ENCODE measurements around the gene TMEM240.
"Not testable (repeated sequence)": the region's sequence is repeated elsewhere in the genome, so short reads cannot be mapped to it uniquely, and the experiment has no call there.

The TMEM240 gene

DNA sequence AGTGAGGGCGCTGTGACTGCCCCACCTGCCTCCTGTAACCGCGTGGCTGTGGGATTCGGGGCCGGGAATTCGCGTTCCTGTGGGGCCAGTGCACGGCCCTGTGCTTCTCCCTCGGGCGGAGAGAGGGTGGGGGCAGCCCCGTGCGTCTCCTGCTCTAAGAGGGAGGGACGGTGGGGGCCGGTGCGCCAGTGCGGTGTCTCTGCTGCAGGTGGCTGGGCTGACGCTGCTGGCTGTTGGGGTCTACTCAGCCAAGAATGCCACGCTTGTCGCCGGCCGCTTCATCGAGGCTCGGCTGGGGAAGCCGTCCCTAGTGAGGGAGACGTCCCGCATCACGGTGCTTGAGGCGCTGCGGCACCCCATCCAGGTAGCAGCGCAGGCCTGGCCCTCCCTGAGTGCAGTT lies 17.9 kb downstream of the TMEM240 start:
- DNase-seq, result not testable (repeated sequence)

GRCh38 chr1:1521331-1521730 lies 19.1 kb downstream of the TMEM240 start:
- DNase-seq, result no peak

- not testable (repeated sequence) for DNase-seq
These were observed 20.5 kb downstream of the TMEM240 start for GRCh38 chr1:1519805-1520505.

DNA sequence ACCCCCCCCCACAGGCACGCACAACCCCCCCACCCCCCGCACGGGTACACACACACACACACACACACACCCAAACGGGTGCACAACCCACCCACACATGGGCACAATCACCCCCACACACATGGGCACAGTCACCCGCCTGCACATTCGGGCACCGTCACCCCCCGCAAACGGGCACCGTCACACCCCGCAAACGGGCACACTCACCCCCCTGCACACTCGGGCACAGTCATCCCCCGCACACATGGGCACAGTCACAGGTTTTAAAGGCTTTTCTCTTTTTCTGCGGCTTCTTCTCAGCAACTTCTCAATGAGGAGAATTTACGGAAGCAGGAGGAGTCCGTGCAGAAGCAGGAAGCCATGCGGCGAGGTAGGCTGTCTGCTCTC lies 21.8 kb downstream of the TMEM240 start:
- not testable (repeated sequence) for DNase-seq

DNA sequence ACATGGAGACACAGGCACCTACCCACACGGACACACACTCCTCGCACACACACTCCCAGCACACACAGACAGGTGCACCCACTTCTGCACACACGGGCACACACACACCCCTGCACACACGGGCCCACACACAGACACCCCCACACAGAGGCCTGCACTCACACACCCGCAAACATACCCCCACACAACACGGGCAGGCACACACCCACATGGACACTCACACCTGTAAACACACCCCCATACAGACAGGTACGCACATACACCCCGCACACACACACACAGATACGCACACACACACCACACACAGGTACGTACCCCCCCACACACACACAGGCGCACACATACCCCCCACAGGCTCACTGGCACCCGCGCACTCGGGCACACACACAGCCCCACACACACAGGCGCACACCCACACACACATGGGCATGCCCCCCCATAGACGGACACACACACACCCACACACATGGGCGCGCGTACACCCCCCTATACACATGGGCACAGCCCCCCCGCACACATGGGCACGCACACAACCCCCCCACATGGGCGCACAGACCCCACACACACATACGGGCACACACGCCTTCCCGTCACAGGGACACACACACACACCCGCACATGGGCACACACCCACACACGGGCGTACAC lies 22.3 kb downstream of the TMEM240 start:
- DNase-seq, result no peak

DNA sequence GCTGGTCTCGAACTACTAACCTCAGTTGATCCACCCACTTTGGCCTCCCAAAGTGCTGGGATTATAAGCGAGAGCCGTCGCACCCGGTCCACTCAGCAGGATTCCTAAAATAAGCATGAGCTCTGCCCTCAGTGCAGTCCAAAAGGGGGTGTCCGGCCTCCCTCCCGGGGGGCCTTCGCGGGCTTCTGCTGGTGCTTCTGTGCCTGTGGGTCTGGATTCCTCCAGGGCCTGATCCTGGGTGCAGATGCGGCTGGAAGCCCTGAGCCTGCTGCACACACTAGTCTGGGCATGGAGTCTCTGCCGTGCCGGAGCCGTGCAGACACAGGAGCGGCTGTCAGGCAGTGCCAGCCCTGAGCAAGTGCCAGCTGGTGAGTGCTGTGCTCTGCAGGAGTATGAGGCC lies 23.5 kb downstream of the TMEM240 start:
- not testable (repeated sequence) for DNase-seq

GRCh38 chr1:1514376-1514775 lies 26.0 kb downstream of the TMEM240 start:
- DNase-seq, result not testable (repeated sequence)

- not testable (repeated sequence) for DNase-seq
These were observed 26.7 kb downstream of the TMEM240 start for GRCh38 chr1:1513675-1514074.

- not testable (repeated sequence) for DNase-seq
These were observed 28.0 kb downstream of the TMEM240 start for GRCh38 chr1:1512425-1512824.

- DNase-seq, result peak; percentile 92
These were observed 28.7 kb downstream of the TMEM240 start, which contains the start of gene ATAD3A for GRCh38 chr1:1511533-1512285. ATAD3A (plus strand) TSS chr1:1512162; CDS start chr1:1512269, 107 bp downstream.

DNA sequence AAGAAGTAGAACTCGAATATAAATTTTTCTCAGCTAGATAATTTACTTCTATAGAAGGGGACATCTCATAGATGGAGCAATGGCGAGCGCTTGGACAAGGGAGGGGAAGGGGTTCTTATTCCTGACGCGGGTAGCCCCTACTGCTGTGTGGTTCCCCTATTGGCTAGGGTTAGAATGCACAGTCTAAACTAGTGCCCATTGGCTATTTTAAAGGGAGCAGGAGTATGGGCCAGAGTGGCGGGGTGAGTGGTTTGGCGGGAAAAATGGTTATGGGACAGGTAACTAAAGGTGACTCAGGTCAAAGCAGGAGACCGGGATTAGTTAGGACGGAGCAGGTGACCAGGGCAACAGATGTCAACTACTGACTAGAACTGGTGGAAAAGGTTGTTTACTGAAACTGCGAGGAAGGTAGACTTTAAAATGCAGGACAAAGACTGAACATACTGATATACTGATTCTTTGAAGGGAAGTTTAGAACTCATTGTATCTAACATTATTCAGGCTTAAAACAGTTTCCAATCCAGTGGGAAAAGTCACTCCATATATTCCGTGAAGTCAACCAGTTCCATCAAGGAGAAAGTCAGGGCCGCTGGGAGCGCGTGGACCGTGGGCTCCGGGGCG lies 29.4 kb downstream of the TMEM240 start:
- no peak for DNase-seq

DNA sequence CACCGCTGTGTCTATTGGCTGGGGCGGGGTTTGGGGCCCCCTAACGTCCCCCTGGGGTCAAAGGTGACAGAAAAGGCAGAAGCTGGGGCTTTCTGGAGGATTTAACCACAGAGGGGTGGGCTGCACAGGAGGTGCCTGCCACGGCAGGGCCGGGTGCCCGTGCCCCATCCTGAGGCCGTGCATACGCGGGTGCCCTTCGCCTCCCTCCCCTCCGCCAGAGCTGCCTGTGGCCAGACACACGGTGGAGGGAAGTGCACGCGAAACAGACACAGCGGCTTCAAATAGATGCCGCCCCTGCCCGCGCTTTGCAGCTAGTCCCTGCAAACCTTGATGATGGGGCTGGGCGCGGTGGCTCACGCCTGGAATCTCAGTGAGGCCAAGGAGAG lies 31.0 kb downstream of the TMEM240 start:
- not testable (repeated sequence) for DNase-seq

DNA sequence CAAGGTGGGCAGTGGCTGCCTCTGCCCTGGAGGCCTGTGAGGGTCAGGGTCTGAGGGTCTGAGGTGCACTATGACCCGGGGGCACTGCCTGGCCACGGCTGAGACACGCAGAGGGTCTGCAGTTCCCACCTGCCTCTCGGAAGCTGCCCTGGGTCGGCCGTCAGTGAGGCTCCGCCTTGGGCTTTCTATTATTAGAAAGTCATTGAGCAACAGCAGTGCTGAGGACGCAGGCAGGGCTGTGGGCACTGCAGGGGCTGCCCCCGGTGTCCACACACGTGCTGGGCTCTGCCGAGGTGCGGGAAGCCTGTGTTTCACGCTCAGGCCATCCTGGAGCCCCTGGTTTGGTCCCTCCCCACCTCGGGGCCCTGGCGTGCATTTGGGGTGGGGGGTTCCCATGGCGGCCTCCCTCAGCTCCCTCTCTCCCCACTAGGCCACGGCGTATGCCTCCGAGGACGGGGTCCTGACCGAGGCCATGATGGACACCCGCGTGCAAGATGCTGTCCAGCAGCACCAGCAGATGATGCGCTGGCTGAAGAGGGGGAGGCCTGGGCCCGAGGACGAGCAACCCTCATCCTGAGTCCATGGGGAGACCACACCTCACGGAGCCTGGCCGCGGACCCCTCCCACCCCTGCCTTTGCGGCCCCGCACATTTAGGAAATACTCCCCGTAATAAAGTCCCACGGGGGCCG lies 31.5 kb downstream of the TMEM240 start:
- not testable (repeated sequence) for DNase-seq

DNA sequence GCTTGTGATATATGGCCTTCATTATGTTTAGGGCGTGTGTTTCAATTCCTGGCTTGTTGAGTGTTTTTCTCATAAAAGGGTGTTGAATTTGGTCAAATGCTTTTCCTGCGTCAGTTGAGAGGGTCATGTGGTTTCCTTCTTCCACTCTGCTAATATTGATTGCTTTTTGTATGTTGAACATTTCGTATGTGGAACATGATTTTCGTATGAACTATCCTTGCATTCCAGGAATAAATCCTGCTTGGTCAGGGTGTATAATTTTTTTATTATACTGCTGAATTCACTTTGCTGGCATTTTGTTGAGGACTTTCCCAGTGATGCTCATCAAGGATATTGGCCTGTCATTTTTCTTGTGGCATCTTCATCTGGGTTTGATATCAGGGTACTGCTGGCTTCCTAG lies 33.1 kb downstream of the TMEM240 start:
- DNase-seq, result no peak

GRCh38 chr1:1505801-1506200 lies 34.6 kb downstream of the TMEM240 start:
- not testable (repeated sequence) for DNase-seq

- peak; percentile 3 for DNase-seq
These were observed 35.0 kb downstream of the TMEM240 start for GRCh38 chr1:1505366-1505798.

DNA sequence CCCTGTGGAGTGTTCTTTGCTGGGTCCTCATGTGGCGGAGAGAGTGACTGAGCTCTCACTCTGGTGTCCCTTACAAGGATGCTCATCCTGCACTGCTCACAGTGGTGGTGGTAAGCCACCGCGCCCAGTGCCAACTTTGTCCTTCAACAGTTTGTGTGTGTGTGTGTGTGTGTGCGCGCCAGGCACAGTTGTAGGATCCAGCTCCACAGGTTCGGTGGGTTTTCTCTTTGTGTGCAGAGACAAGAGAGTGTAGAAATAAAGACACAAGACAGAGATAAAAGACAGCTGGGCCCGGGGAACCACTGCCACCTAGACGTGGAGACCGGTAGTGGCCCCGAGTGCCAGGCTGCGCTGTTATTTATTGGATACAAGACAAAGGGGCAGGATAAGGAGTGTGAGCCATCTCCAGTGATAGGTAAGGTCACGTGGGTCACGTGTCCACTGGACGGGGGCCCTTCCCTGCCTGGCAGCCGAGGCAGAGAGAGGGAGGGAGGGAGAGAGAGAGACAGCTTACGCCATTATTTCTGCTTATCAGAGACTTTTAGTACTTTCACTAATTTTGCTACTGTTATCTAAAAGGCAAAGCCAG lies 35.6 kb downstream of the TMEM240 start:
- DNase-seq, result peak; percentile 86

- DNase-seq, result not testable (repeated sequence)
These were observed 44.9 kb downstream of the TMEM240 start for GRCh38 chr1:1495461-1495975.

DNA sequence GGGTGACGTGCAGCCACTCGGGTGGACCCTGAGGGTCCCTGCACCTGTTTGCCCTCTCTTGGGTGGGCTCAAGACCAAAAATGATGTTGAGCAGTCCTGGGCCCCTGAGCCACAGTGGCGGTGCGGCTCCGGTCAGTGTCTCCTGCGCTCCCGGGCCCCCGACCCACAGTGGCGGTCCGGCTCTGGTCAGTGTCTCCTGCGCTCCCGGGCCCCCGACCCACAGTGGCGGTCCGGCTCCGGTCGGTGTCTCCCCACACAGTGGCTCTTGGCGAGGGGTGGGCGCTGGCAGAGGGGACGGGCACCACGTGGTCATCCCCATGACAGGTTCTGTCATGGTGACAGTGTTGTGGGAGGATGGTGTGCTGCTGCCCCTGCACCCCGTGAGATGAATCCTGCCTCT lies 46.1 kb downstream of the TMEM240 start:
- not testable (repeated sequence) for DNase-seq

DNA sequence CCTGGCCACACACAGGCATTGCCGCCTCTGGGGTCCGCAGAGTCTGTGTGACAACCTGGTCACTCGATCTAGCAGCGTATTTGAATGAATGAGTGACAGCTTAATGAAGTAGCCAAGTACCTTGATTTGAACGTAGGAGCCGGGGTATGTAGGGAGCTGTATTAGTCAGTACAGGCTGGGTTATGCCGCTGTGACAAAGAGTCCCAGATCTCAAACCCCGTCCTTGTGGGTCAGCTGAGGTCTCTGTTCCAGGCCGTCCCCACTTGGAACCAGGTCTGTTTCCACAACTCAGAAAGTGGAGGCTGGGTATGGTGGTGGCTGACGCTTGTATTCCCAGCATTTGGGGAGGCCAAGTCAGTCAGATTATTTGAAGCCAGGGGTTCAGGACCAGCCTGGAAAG lies 48.8 kb downstream of the TMEM240 start:
- DNase-seq, result no peak

DNA sequence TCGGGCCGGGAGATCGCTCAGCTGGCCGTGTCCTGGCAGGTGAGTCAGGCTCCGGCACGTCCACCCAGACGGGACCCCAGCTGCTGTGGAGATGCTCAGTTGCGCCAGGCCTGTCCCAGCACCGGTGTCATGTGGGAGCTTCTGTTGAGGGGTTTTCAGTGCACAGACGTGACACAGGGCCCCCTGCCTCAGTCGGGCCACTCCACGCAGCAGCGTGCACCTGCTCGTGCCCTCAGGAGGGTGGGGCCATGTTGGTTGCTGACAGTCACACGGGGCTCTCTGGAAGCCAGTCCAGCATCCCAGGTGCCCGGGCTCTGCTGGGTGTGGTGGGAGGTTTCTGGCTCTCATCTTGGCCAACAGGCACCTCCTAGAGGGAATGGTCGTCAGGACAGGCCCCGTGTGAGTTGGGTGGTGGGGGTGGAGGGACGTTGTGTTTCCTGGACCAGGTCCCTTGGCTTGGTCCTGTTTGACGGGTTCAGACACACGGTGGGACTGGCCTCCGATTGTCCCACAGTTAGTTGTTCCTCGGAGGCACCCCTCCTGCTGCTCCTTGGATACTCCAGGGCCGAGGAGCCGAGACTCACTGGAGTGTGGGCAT lies 49.7 kb downstream of the TMEM240 start:
- no peak for DNase-seq

DNA sequence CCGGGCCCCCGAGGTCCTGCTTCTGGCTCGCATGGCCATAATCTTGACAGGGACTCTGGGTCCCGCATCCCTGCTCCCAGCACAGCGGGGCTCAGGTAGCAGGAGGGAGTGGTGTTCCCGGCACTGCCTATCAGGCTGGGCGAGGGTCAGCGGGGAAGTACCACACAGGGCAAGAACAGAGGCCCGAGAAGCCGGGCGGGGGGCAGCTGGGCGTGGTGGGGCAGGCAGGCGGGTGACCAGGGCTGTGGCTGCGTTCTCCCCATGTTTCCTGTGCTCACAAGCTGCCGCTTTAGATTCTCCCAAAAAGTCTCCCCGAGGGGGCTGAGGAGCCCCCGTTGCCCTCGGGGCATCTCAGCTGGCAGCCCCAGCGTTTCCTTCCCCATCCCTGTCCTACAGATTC lies 50.6 kb downstream of the TMEM240 start:
- no peak for DNase-seq

Data from DMS79 (cell line).